GM12874 (cell line): ENCODE results near the gene SNAP23.

ENCODE experiments used
- CTCF ChIP-seq: IDR thresholded peaks from 2 replicates; pipeline ENCODE4 v1.5.1; 2011; ENCODE audit warnings: low read depth, mild to moderate bottlenecking, control low read depth, low read length, moderate library complexity; ENCODE audit not compliant: insufficient read depth

The SNAP23 gene

DNA sequence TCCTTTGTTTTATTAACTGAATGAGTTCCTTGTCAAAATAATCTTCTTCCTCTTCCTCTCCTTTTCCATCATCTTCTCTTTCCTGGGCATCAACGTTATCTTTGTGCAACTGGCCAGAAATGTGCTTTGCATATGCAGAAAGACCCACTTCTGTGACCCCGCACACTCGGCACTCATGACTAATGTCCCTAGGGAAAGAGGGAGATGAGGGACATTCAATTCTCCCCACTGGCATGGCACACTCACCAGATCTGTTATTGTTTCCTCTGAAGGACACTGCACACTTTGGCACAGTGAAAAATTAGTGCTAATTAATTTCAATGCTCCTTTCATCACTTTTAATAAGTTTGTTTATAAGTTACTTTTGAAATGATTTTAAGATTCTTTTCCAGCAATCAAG, 38.5 kb upstream of the SNAP23 start:
- no peak for TF ChIP-seq CTCF

DNA sequence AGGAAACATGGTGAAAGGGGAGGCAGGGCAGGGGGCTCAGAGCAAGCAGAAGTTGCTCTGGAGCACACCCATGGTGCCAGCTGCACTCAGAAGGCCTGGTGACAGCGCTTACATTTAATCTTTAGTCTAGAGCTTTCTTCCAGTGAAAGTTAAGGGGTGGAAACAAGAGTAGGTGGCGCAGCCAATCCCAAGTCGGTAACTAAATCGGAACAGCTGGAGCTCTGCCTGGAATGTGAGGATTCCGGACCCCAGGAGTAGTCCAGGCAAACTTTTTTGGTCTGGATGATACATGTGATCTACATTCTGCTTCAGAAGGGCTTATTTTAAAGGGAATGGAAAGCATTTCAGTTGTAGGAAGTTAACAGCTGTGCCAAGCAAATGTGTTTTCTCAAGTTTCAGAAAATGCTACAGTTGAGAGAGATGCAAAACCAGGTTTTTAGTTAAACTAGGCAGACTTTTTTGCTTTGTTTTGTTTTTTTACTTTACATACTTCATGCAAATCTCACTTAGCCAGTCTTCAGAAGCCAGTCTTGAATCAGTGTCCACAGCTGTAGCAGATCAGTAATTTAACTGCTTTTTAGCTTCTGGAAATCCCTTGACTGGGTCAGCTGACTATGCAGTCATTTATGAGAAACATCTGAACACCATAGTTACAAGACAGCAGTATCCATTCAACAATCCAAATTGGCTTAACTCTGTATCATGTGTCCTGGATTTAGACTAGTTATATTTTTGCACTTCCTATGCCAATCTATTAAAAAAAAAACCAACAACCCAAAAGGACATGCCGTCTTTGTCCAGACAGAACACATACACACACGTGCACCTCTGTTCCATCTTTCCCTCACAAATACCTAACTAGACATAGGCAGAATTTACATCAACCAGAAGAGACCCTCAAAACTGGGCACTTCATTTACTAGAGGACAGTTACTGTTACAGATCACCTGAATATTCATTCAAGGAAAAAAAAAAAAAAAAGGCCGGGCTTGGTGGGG, 37.7 kb upstream of the SNAP23 start:
- no peak for TF ChIP-seq CTCF

GRCh38 chr15:42461261-42461660, 34.2 kb upstream of the SNAP23 start:
- TF ChIP-seq CTCF: no peak

DNA sequence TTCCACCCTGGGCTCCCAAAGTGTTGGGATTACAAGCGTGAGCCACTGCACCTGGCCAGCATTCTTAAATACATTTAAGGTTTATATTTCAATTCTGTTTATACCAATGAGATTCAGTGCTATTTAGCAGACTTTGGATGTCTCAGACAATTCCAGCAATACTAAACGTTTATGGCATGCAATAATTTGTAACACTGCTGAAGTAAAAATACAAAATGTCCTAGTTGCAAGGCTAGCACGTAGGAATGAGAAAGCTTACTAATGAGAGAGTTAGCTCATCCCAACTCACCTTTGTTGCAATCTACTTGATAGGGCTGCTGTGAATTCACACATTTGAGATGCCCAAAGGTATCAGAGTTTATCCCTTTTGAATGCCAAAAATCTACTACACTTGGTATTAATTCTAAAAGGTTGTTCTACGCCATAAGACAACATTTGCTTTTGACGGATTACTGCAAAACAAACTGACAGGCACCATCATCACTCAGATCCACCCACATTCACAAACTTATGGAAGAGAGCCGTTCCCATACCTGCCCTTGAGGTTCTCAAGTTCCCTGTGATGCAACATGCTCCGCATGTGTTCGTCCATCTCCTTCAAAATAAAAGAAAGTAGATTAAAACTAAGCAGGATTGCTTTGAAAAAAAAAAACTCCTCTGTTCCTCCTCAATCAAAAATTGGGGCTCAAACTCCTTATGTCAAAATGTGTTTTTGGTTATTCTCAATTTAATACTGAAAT, 29.7 kb upstream of the SNAP23 start:
- no peak for TF ChIP-seq CTCF

GRCh38 chr15:42471002-42471401, 24.4 kb upstream of the SNAP23 start:
- no peak for TF ChIP-seq CTCF

- TF ChIP-seq CTCF: no peak
Measured at GRCh38 chr15:42474827-42475226, 20.6 kb upstream of the SNAP23 start.

GRCh38 chr15:42482701-42483100, 12.7 kb upstream of the SNAP23 start:
- no peak for TF ChIP-seq CTCF
